Neural cell (in vitro differentiated cells): ENCODE data around the gene PLEKHG7.

ENCODE experiments used
- CTCF ChIP-seq: fragments of 450-650 bp; IDR thresholded peaks from 2 replicates; pipeline ENCODE4 v1.5.1; 2014; ENCODE audit warnings: antibody characterized with exemption, mild to moderate bottlenecking, moderate library complexity; ENCODE audit not compliant: poor library complexity, severe bottlenecking
- EZH2 ChIP-seq: fragments of 200-600, 300-800 bp; shearing (Covaris generic), sonication (generic); IDR thresholded peaks from 2 replicates; pipeline ENCODE4 v1.6.1; 2014; ENCODE audit warnings: antibody characterized with exemption, low read length, borderline replicate concordance, mild to moderate bottlenecking; ENCODE audit not compliant: insufficient read depth, poor library complexity, severe bottlenecking

- TF ChIP-seq EZH2 = no peak
- no peak for TF ChIP-seq CTCF
Measured at GRCh38 chr12:92814584-92814983, 111.8 kb downstream of the PLEKHG7 start.
